Endometrium (tissue), 2 donors: Measurements from ENCODE around the gene MPV17L2.
"Not testable (repeated sequence)": the region's sequence is repeated elsewhere in the genome, so short reads cannot be mapped to it uniquely, and the experiment has no call there.

Experiments used
- FAIRE-seq: peaks from 2 replicates; lab custom pipeline; 2012; peaks lifted over from hg19 to GRCh38; lab: Jason Lieb, UNC
- donor health status: control.
- donor health status: control.

MPV17L2 gene

GRCh38 chr19:18193388-18194180 lies 566 bp downstream of the MPV17L2 start:
- FAIRE-seq, result no peak

DNA sequence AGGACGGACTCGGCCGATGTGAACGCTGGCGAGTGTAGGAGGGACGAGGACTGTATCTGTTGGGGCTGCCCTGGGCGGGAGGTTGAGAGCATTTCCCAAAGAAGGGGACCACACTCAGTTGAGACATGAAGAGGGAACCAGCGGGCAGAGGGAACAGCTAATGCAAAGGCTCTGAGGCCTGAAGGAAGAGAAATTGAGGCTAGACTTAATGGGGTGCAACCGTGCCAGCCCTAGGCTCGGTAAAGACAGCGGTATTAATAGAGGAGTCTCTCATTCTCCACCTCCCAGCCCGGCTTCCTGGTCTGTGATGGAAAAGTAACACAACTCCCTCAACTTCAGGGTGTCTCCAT lies 1.1 kb downstream of the MPV17L2 start:
- no peak for FAIRE-seq

GRCh38 chr19:18194554-18195238 lies 1.7 kb downstream of the MPV17L2 start:
- no peak for FAIRE-seq

DNA sequence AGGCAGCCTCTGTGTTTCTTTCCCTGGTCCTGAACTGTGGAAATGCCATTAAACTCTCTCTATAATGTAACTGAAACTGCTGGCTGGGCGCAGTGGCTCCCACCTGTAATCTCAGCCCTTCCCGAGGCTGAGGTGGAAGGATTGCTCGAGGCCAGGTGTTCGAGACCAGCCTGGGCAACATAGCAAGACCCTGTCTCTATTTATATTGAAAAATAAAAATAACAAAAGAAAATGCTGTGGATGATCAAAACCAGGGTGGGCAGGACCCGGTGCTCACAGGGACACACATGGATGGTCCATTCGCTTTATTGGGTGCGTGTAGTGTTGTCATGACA lies 3.5 kb downstream of the MPV17L2 start:
- no peak for FAIRE-seq

DNA sequence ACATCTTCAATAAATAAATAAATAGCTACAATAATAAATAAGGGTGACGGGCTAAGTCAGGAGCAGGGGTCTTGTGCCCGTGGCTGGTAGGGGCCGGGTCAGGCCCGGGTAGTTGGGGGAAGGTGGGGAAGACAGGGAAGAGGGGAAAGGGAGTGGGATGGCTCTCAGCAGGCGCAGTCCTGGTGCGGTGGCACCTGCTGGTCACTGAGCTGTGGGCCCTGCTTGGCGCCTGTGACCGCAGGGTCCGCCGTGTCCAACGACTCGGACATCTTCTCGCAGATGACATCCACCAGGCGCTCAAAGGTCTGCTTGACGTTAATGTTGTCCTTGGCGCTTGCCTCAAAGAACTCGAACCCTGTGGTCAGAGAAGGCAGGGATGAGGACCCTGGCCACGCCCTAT lies 4.3 kb downstream of the MPV17L2 start:
- no peak for FAIRE-seq

DNA sequence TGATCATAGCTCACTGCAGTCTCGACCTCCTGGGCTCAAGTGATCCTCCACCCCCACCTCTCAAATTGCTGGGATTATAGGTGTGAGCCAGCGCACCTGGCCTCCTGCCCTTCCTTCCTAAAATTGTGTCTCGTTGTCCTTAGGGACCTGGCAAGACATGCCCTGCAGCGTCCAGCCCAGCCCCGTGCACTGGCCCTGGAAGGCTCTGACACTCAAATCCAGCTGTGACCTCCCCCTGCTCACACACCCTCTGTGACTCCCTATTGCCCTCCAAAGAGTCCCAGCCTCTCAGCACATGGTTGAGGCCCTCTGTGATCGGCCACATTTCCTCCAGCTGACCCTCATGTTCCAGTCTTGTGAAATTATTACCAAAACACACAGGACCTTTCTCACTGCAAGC lies 4.9 kb downstream of the MPV17L2 start:
- no peak for FAIRE-seq

- no peak for FAIRE-seq
Observed at GRCh38 chr19:18198374-18198773, 5.4 kb downstream of the MPV17L2 start.

DNA sequence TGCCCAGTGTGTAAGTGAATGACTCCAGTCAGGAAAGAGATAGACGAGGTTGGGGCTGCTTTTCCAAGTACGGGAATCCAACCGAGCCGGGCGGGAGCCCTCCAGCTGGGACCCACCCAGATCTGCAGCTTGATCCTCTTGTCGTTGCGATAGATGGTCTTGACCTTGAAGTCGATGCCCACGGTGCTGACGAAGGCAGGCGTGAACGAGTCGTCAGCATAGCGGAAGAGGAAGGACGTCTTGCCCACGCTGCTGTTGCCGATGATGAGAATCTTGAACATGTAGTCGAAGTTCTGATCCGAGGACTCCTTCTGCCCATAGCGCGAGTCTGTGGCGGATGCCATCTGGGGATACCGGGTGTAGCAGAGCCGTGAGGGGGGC lies 9.4 kb downstream of the MPV17L2 start:
- FAIRE-seq, result no peak

DNA sequence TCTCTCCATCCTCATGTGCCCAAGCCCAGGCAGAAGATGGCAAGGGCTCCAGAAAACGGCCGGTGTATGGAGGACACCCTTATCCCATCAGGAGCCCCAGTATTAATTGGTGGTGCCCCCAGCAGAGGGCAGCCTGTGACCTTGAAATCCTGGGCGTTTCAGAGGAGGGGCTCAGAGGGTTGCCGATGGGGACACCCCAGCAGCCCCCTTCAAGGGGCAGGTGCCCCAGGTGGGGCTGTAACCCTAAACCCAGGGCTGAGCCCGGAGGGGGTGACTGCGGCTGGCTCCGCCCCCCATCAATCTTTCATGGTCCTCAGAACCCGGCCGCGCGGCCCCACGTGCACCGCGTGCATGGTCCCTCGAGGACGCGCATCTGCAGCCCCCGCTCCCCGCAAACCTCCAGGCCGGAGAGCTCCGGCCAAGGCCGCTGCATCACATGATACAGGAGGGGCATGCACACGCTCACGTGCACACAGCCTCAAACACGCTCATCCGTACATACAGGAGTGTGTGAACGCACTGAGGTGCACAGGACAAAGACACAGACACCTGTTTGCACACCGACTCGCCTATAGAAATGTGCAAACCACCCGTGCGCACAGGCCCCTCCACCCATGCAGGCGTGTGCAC lies 9.9 kb downstream of the MPV17L2 start:
- FAIRE-seq, result no peak

DNA sequence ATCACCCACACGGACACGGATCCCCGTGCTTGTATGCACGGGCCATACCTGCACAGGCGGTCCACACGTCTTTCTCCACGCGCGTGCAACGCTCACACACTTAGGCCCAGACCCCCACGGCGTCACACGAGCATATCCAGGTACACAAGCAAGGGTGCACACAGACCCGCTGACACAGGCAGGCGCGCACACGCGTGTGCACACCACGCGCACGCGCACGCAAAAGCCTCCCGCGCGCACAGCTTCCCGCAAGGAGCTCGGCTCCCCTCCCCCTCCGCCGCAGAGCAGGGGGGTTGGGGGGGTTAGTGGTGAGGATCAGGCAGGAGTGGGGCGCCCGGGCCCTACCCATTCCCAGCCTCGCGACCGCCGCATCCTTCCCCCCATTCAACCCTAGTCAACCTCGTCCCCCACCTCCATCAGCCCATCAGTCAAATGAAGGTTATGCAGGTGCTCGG lies 10.4 kb downstream of the MPV17L2 start:
- no peak for FAIRE-seq

- peak; percentile 97 for FAIRE-seq
Observed at GRCh38 chr19:18203863-18204393, 10.9 kb downstream of the MPV17L2 start, which contains the start of gene RAB3A. Gene RAB3A (minus strand): TSS chr19:18204042. CDS start chr19:18202740, 1,302 bp downstream.

GRCh38 chr19:18204394-18205199 lies 11.6 kb downstream of the MPV17L2 start:
- FAIRE-seq, result no peak

GRCh38 chr19:18205200-18205892 lies 12.3 kb downstream of the MPV17L2 start:
- no peak for FAIRE-seq

GRCh38 chr19:18206018-18206417 lies 13.0 kb downstream of the MPV17L2 start:
- FAIRE-seq, result no peak

DNA sequence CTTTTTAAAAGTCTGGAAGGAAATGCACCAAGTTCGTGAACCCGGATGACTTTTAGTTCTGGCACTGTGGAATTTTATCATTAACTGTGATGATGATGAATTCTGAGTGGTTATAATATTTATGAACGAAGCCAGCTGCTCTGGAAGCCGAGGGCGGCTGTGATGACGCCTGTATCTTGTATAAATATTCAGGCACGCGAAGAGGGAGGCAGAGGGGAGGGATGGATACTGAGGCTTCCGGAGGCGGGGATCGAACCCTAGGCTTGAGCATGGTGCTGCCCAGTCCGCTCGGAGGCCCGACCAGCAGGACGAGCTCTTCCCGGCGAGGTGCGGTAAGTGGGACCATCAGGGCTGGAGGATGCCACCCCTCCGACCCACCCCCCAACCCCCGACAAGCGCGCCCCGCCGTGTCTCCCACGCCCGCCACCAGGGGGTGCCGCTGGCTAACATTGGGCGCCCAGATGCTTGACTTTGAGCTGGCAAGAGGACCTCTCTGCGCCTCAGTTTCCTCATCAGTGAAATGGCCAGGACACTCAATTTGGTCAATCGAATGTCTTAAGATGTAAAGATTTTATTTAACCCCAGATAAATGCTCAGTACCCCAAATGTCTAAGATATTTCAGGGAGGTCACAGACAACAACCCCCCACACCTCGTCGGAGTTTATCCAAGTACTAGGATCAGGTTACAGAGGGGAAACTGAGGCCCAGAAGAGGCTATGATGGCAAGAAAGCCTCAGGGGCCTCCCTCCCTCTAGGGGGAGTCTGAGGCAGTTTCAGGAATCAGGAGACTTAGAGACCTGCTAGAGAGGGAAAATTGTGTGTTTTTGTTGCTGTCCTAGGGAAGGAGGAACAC lies 15.3 kb downstream of the MPV17L2 start:
- FAIRE-seq, result no peak

DNA sequence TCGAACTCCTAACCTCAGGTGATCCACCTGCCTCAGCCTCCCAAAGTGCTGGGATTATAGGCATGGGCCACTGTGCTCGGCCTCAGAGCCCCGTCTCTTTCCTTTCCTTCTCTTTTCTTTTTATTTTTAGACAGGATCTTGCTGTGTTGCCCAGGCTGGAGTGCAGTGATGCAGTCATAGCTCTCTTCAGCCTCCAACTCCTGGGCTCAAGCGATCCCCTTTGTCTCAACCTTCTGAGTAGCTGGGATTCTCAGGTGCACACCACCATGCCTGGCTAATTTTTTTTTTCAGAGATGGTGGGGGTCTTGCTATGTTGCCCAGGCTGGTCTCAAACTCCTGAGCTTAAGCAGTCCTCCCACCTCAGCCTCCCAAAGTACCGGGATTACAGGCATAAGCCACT lies 16.9 kb downstream of the MPV17L2 start:
- FAIRE-seq, result not testable (repeated sequence)

DNA sequence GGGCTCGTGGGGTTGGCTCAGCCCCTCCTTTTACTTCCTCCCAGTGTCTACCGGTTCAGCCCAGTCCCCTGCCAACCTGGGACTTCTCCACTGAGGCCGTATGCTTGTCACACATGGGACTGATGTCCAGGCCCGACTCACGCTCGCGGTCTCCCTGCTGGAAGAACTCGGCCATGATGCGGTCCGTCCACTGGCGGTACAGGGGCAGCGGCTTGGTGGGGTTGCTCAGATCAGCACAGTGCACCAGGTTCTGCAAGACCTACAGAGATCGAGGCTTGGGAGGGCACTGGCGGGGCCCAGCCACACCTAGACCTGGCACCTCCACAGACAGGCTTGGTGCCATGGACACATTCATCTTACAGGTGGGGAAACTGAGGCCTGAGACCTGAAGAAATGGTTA lies 18.7 kb downstream of the MPV17L2 start:
- FAIRE-seq, result no peak

DNA sequence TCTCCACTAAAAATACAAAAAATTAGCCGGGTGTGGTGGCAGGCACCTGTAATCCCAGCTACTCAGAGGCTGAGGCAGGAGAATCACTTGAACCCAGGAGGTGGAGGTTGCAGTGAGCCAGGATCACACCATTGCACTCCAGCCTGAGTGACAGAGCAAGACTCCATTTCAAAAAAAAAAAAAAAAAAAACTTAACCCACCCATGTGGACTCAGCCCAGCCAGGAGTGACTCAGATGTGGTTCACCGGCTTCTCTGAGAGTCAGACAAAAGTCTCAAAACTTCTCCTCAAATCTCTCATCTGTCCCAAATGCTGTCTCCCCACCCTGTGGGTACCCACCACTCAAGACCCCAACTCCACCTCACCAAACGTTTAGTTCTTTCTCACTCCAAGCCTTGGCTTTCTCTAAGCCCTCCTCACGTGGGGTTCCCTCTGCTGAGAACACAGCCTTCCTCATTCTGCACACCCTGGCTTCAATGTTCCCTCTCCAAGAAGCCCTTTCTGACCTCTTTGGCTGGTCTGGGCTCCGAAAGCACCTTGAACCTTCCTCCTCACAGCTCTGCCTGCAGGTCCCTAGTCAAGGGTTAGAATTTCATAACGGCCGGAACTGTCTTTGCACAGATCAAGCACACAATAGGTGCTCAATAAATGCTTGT lies 21.9 kb downstream of the MPV17L2 start:
- no peak for FAIRE-seq

- FAIRE-seq, result no peak
Observed at GRCh38 chr19:18216789-18217188, 23.8 kb downstream of the MPV17L2 start.

DNA sequence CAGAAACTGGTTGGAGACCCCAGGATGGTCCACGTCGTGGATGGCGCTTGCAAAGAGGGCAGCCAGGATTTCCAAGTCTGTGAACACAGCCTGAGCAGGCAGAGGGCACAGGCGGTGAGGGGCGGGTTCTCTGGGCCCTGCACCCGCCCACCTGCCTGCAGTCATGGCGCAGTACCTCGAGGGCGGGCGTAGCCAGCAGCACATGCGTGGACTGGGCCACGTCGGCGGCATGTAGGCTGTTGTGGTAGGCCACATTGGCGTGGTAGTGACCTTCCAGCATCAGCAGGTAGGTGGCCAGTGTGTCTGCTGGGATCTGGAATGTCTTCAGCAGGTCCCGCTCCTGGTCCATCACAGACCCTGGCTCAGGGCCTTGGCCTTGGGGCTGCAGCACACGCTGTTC lies 25.1 kb downstream of the MPV17L2 start:
- FAIRE-seq, result no peak
